GM21367 (cell line): Measurements from ENCODE around the gene DNAH11.

Source experiments
- ATAC-seq: cut with Tn5 transposase; IDR thresholded peaks from one replicate; pipeline ENCODE4 v1.9.1; 2021; ENCODE audit not compliant: unreplicated experiment

The DNAH11 gene

DNA sequence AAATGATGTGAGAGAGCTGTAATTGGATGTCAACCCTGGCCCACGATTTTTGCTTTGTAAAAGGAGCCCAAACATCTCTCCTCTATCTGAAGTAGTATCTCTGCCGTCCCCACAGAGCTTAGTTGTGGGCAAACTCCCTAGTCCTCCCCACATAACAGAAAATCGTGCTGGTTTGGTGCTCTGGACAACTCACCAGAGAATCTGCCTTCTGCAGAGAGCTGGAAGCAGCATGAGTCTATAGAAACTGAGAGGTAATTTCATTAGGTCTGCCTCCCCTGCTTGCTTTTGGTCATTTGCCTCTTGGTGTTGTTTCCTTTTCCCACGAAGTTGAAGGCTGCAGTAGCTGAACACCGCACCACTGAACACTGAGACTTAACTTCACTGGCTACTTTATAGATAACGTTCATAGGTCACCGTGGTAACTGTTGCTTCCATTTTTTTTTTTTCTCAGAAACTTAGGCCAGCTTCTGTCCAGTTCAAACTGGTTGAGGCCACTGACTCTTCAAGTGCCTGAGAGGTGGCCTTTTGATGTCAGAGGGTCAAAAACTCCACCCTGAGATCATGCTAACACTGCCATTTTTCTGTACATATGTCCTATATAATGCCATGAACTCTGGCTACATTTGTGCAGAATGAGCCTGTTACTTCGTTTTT, 406.2 kb downstream of the DNAH11 start:
- ATAC-seq: no peak
